HEK293 (cell line): ENCODE data around the gene RINT1.
A peak's percentile ranks its signal among the peaks of the same experiment; 100 is the strongest.

ENCODE experiments used
- CTCF ChIP-seq: fragments of 450-650 bp; formaldehyde crosslinking; IDR thresholded peaks from 2 replicates; pipeline ENCODE4 v1.5.1; 2016; ENCODE audit warnings: missing biosample characterization, missing genetic modification characterization
- GLI4 ChIP-seq: fragments of 450-650 bp; formaldehyde crosslinking; IDR thresholded peaks from 2 replicates; pipeline ENCODE4 v1.5.1; 2016; ENCODE audit warnings: missing biosample characterization, missing genetic modification characterization
- GLIS1 ChIP-seq: fragments of 450-650 bp; formaldehyde crosslinking; IDR thresholded peaks from 2 replicates; pipeline ENCODE4 v1.5.1; 2016; ENCODE audit warnings: missing biosample characterization, missing genetic modification characterization
- GLIS2 ChIP-seq: fragments of 450-650 bp; formaldehyde crosslinking; IDR thresholded peaks from 2 replicates; pipeline ENCODE4 v1.5.1; 2016; ENCODE audit warnings: missing biosample characterization, missing genetic modification characterization
- IKZF3 ChIP-seq: fragments of 450-650 bp; IDR thresholded peaks from 2 replicates; pipeline ENCODE4 v1.5.0; 2018; ENCODE audit warnings: missing biosample characterization, mild to moderate bottlenecking, missing genetic modification characterization, moderate library complexity
- KLF16 ChIP-seq: fragments of 450-650 bp; formaldehyde crosslinking; IDR thresholded peaks from 2 replicates; pipeline ENCODE4 v1.5.1; 2017; ENCODE audit warnings: missing biosample characterization, missing genetic modification characterization
- MYNN ChIP-seq: fragments of 450-650 bp; formaldehyde crosslinking; IDR thresholded peaks from 2 replicates; pipeline ENCODE4 v1.5.1; 2016; ENCODE audit warnings: missing biosample characterization, missing genetic modification characterization, borderline replicate concordance
- REPIN1 ChIP-seq: fragments of 450-650 bp; formaldehyde crosslinking; IDR thresholded peaks from 2 replicates; pipeline ENCODE4 v1.5.1; 2017; ENCODE audit warnings: missing biosample characterization, missing genetic modification characterization, low read depth
- YY2 ChIP-seq: fragments of 450-650 bp; formaldehyde crosslinking; IDR thresholded peaks from 2 replicates; pipeline ENCODE4 v1.5.1; 2016; ENCODE audit warnings: missing biosample characterization, missing genetic modification characterization
- ZBTB20 ChIP-seq: fragments of 450-650 bp; formaldehyde crosslinking; IDR thresholded peaks from 2 replicates; pipeline ENCODE4 v1.5.1; 2016; ENCODE audit warnings: missing biosample characterization, missing genetic modification characterization
- ZBTB7A ChIP-seq: fragments of 450-650 bp; formaldehyde crosslinking; IDR thresholded peaks from 2 replicates; pipeline ENCODE4 v1.5.1; 2016; ENCODE audit warnings: low read depth, missing biosample characterization, missing genetic modification characterization
- ZIC2 ChIP-seq: fragments of 450-650 bp; formaldehyde crosslinking; IDR thresholded peaks from 2 replicates; pipeline ENCODE4 v1.5.1; 2016; ENCODE audit warnings: missing biosample characterization, missing genetic modification characterization
- ZNF19 ChIP-seq: fragments of 450-650 bp; formaldehyde crosslinking; IDR thresholded peaks from 2 replicates; pipeline ENCODE4; 2016; ENCODE audit warnings: missing biosample characterization, missing genetic modification characterization, low read depth
- ZNF239 ChIP-seq: fragments of 450-650 bp; formaldehyde crosslinking; IDR thresholded peaks from 2 replicates; pipeline ENCODE4 v1.5.1; 2016; ENCODE audit warnings: missing biosample characterization, missing genetic modification characterization
- ZNF24 ChIP-seq: fragments of 450-650 bp; formaldehyde crosslinking; IDR thresholded peaks from 2 replicates; pipeline ENCODE4 v1.5.1; 2016; ENCODE audit warnings: missing biosample characterization, missing genetic modification characterization
- ZNF335 ChIP-seq: fragments of 450-650 bp; formaldehyde crosslinking; conservative IDR thresholded peaks from 2 replicates; pipeline ENCODE4 v1.5.1; 2016; ENCODE audit warnings: missing biosample characterization, missing genetic modification characterization
- ZNF341 ChIP-seq: fragments of 450-650 bp; formaldehyde crosslinking; IDR thresholded peaks from 2 replicates; pipeline ENCODE4; 2016; ENCODE audit warnings: low read depth, missing biosample characterization, missing genetic modification characterization
- ZNF391 ChIP-seq: fragments of 450-650 bp; formaldehyde crosslinking; IDR thresholded peaks from 2 replicates; pipeline ENCODE4 v1.5.1; 2016; ENCODE audit warnings: low read depth, missing biosample characterization, missing genetic modification characterization, borderline replicate concordance
- ZNF394 ChIP-seq: fragments of 450-650 bp; formaldehyde crosslinking; IDR thresholded peaks from 2 replicates; pipeline ENCODE4 v1.5.1; 2016; ENCODE audit warnings: missing biosample characterization, missing genetic modification characterization, mild to moderate bottlenecking, moderate library complexity, borderline replicate concordance
- ZNF433 ChIP-seq: fragments of 450-650 bp; formaldehyde crosslinking; IDR thresholded peaks from 2 replicates; pipeline ENCODE4 v1.5.1; 2016; ENCODE audit warnings: missing biosample characterization, missing genetic modification characterization, low read depth
- ZNF518A ChIP-seq: fragments of 450-650 bp; formaldehyde crosslinking; conservative IDR thresholded peaks from 2 replicates; pipeline ENCODE4 v1.5.1; 2016; ENCODE audit warnings: low read depth, missing biosample characterization, missing genetic modification characterization
- ZNF521 ChIP-seq: fragments of 450-650 bp; formaldehyde crosslinking; IDR thresholded peaks from 2 replicates; pipeline ENCODE4 v1.5.1; 2017; ENCODE audit warnings: missing biosample characterization, mild to moderate bottlenecking, missing genetic modification characterization
- ZNF585B ChIP-seq: fragments of 450-650 bp; formaldehyde crosslinking; IDR thresholded peaks from 2 replicates; pipeline ENCODE4 v1.5.1; 2016; ENCODE audit warnings: missing biosample characterization, missing genetic modification characterization
- ZNF600 ChIP-seq: fragments of 450-650 bp; formaldehyde crosslinking; IDR thresholded peaks from 2 replicates; pipeline ENCODE4 v1.5.1; 2016; ENCODE audit warnings: missing biosample characterization, missing genetic modification characterization
- ZNF660 ChIP-seq: fragments of 450-650 bp; IDR thresholded peaks from 2 replicates; pipeline ENCODE4 v1.5.1; 2018; ENCODE audit warnings: missing biosample characterization, mild to moderate bottlenecking, missing genetic modification characterization
- ZNF707 ChIP-seq: fragments of 450-650 bp; formaldehyde crosslinking; IDR thresholded peaks from 2 replicates; pipeline ENCODE4 v1.5.1; 2016; ENCODE audit warnings: missing biosample characterization, missing genetic modification characterization
- ZNF785 ChIP-seq: fragments of 450-650 bp; formaldehyde crosslinking; IDR thresholded peaks from 2 replicates; pipeline ENCODE4 v1.5.1; 2016; ENCODE audit warnings: missing biosample characterization, missing genetic modification characterization
- ZXDB ChIP-seq: fragments of 450-650 bp; formaldehyde crosslinking; IDR thresholded peaks from 2 replicates; pipeline ENCODE4 v1.5.1; 2016; ENCODE audit warnings: missing biosample characterization, missing genetic modification characterization
- TF ChIP-seq, protein P1 (sequence below): fragments of 450-650 bp; formaldehyde crosslinking; IDR thresholded peaks from 2 replicates; pipeline ENCODE4 v1.5.1; 2016; ENCODE audit warnings: missing biosample characterization, missing genetic modification characterization
- TF ChIP-seq, protein P2 (sequence below): fragments of 450-650 bp; formaldehyde crosslinking; IDR thresholded peaks from 2 replicates; pipeline ENCODE4 v1.5.1; 2017; ENCODE audit warnings: missing biosample characterization, missing genetic modification characterization

The RINT1 gene

DNA sequence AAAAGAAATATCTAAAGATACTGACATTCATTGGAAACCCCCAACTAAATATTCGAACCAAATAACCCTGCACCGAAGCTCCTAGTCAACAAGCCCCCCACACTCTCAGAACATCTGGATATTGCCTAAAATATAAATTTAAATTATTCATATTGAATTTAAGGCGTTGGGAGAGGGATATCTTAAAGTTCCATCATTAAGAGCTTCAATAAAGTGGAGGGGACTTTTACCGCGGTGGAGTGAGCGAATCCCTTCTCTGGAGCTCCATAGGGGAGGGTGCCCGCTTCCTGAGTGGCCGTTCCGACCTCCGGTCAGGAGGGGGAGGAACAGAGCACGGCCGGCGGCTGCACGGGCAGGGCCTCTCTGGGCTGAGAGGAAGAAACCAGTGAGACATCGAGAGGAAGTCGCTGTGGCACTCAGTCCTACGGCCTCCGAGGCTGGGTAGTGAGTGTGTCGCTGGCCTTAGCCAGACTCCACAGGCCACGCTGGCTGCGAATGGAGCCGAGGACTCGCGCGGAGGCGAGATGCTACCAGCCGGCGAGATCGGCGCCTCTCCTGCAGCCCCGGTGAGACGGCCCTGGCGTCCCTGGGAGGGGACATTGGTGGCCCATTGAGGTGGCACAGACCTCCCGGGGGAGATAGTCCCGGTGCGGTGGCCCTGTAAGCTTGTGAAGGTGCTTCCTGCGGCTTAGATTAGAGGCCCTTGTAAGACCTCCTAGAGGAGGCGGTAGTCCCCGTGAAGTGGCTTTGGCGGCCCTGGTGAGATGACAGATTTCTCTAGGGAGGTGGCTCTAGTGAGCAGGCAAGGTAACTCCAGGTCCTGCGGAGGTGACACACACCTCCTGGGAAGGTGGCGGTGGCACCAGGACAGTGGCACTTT is at the start of gene RINT1 (continued):
- TF ChIP-seq IKZF3 (tag by site-specific recombination) (0 out of 2 replicates have a peak, but pooled peaks have one; percentile 60), ZNF391 (tag by site-specific recombination) (peak; percentile 68; the same call in 1 of the 2 replicates), ZNF518A (peak; percentile 69), ZNF335 (peak; percentile 70), ZNF394 (peak; percentile 81), ZNF707 (no peak), KLF16 (tag by site-specific recombination) (peak; percentile 78), GLIS2 (tag by site-specific recombination) (peak; percentile 85), YY2 (tag by site-specific recombination) (peak; percentile 59; the same call in 1 of the 2 replicates), ZXDB (peak; percentile 88), ZBTB20 (tag by site-specific recombination) (peak; percentile 11; the same call in 1 of the 2 replicates), GLI4 (peak; percentile 43; the same call in 1 of the 2 replicates), ZNF19 (no peak), ZNF660 (peak; percentile 93), REPIN1 (peak; percentile 51; the same call in 1 of the 2 replicates), ZNF433 (tag by site-specific recombination) (no peak), ZNF600 (tag by site-specific recombination) (peak; percentile 87), ZNF341 (tag by site-specific recombination) (peak; percentile 97), ZNF24 (tag by site-specific recombination) (peak; percentile 68; the same call in 1 of the 2 replicates), ZNF785 (no peak), ZNF239 (tag by site-specific recombination) (no peak), MYNN (tag by site-specific recombination) (peak; percentile 97), ZNF521 (tag by site-specific recombination) (no peak), ZNF585B (tag by site-specific recombination) (0 out of 2 replicates have a peak, but pooled peaks have one; percentile 6), GLIS1 (tag by site-specific recombination) (peak; percentile 97), ZBTB7A (tag by site-specific recombination) (peak; percentile 23; the same call in 1 of the 2 replicates), ZIC2 (tag by site-specific recombination) (peak; percentile 79), CTCF (peak; percentile 95)
- TF ChIP-seq, protein P1, sequence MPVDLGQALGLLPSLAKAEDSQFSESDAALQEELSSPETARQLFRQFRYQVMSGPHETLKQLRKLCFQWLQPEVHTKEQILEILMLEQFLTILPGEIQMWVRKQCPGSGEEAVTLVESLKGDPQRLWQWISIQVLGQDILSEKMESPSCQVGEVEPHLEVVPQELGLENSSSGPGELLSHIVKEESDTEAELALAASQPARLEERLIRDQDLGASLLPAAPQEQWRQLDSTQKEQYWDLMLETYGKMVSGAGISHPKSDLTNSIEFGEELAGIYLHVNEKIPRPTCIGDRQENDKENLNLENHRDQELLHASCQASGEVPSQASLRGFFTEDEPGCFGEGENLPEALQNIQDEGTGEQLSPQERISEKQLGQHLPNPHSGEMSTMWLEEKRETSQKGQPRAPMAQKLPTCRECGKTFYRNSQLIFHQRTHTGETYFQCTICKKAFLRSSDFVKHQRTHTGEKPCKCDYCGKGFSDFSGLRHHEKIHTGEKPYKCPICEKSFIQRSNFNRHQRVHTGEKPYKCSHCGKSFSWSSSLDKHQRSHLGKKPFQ = no peak
- TF ChIP-seq, protein P2, sequence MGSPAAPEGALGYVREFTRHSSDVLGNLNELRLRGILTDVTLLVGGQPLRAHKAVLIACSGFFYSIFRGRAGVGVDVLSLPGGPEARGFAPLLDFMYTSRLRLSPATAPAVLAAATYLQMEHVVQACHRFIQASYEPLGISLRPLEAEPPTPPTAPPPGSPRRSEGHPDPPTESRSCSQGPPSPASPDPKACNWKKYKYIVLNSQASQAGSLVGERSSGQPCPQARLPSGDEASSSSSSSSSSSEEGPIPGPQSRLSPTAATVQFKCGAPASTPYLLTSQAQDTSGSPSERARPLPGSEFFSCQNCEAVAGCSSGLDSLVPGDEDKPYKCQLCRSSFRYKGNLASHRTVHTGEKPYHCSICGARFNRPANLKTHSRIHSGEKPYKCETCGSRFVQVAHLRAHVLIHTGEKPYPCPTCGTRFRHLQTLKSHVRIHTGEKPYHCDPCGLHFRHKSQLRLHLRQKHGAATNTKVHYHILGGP = no peak
